Measurements from ENCODE around the gene ANKRD12. TPM values are rescaled to one million over a fixed set of nuclear protein-coding genes. Genes with fewer than 3 reads are reported as not detected.
A peak's percentile ranks its signal among the peaks of the same experiment; 100 is the strongest.

The ANKRD12 gene
- total RNA-seq, 1 donor from 2014 or later, result 26.1 TPM

GRCh38 chr18:9174302-9174701 is 37.7 kb downstream of the ANKRD12 start:
- no peaks in the 10 kb centered on the region for H3K27me3 ChIP-seq (ENCODE audit: control insufficient read depth in 3 of 3, insufficient read depth in 3 of 3, low read length in 3 of 3)
- no peak overlapping the region for H3K27ac ChIP-seq (ENCODE audit: low read depth, low read length)
- peaks cover 5 to 14% (median 10%) of the 10 kb centered on the region in 3 donors for H3K4me1 ChIP-seq (ENCODE audit: control insufficient read depth in 3 of 3, insufficient read depth in 3 of 3, low read length in 3 of 3)
- no peaks in the 10 kb centered on the region for H3K9me3 ChIP-seq (ENCODE audit: control insufficient read depth in 3 of 3, low read length in 3 of 3)
- H3K9ac ChIP-seq (ENCODE audit: low read depth in 1 of 3, low read length in 3 of 3), result no peak overlapping the region
- no peak overlapping the region for H3K4me3 ChIP-seq (ENCODE audit: low read length in 3 of 3)
- no peaks in the 10 kb centered on the region for H3K36me3 ChIP-seq (ENCODE audit: control insufficient read depth in 3 of 3, insufficient read depth in 3 of 3, low read length in 3 of 3)

- H3K4me1 ChIP-seq (ENCODE audit: control insufficient read depth in 3 of 3, insufficient read depth in 3 of 3, low read length in 3 of 3), result peaks cover 5 to 14% (median 10%) of the 10 kb centered on the region in 3 donors
Observed at GRCh38 chr18:9175115-9175514, 38.5 kb downstream of the ANKRD12 start.

GRCh38 chr18:9177031-9177430 is 40.5 kb downstream of the ANKRD12 start:
- no peak overlapping the region for H3K4me3 ChIP-seq (ENCODE audit: low read length in 3 of 3)
- no peaks in the 10 kb centered on the region for H3K36me3 ChIP-seq (ENCODE audit: control insufficient read depth in 3 of 3, insufficient read depth in 3 of 3, low read length in 3 of 3)
- no peaks in the 10 kb centered on the region for H3K9me3 ChIP-seq (ENCODE audit: control insufficient read depth in 3 of 3, low read length in 3 of 3)
- peaks cover 5 to 14% (median 10%) of the 10 kb centered on the region in 3 donors for H3K4me1 ChIP-seq (ENCODE audit: control insufficient read depth in 3 of 3, insufficient read depth in 3 of 3, low read length in 3 of 3)
- H3K9ac ChIP-seq (ENCODE audit: low read depth in 1 of 3, low read length in 3 of 3), result no peak overlapping the region
- H3K27ac ChIP-seq (ENCODE audit: low read depth, low read length), result no peak overlapping the region
- no peaks in the 10 kb centered on the region for H3K27me3 ChIP-seq (ENCODE audit: control insufficient read depth in 3 of 3, insufficient read depth in 3 of 3, low read length in 3 of 3)

More at GRCh38 chr18:9175115-9175514, 38.5 kb downstream of the ANKRD12 start:
- no peaks in the 10 kb centered on the region for H3K36me3 ChIP-seq (ENCODE audit: control insufficient read depth in 3 of 3, insufficient read depth in 3 of 3, low read length in 3 of 3)
- H3K27me3 ChIP-seq (ENCODE audit: control insufficient read depth in 3 of 3, insufficient read depth in 3 of 3, low read length in 3 of 3), result no peaks in the 10 kb centered on the region
- H3K9ac ChIP-seq (ENCODE audit: low read depth in 1 of 3, low read length in 3 of 3), result no peak overlapping the region
- H3K4me3 ChIP-seq (ENCODE audit: low read length in 3 of 3), result no peak overlapping the region
- no peaks in the 10 kb centered on the region for H3K9me3 ChIP-seq (ENCODE audit: control insufficient read depth in 3 of 3, low read length in 3 of 3)
- no peak overlapping the region for H3K27ac ChIP-seq (ENCODE audit: low read depth, low read length)

GRCh38 chr18:9177466-9177865 is 40.9 kb downstream of the ANKRD12 start:
- H3K27ac ChIP-seq (ENCODE audit: low read depth, low read length), result no peak overlapping the region
- no peaks in the 10 kb centered on the region for H3K27me3 ChIP-seq (ENCODE audit: control insufficient read depth in 3 of 3, insufficient read depth in 3 of 3, low read length in 3 of 3)
- H3K4me3 ChIP-seq (ENCODE audit: low read length in 3 of 3), result no peak overlapping the region
- peaks cover 5 to 14% (median 10%) of the 10 kb centered on the region in 3 donors for H3K4me1 ChIP-seq (ENCODE audit: control insufficient read depth in 3 of 3, insufficient read depth in 3 of 3, low read length in 3 of 3)
- no peaks in the 10 kb centered on the region for H3K36me3 ChIP-seq (ENCODE audit: control insufficient read depth in 3 of 3, insufficient read depth in 3 of 3, low read length in 3 of 3)
- no peaks in the 10 kb centered on the region for H3K9me3 ChIP-seq (ENCODE audit: control insufficient read depth in 3 of 3, low read length in 3 of 3)
- no peak overlapping the region for H3K9ac ChIP-seq (ENCODE audit: low read depth in 1 of 3, low read length in 3 of 3)

- no peak overlapping the region for H3K27ac ChIP-seq (ENCODE audit: low read depth, low read length)
- H3K36me3 ChIP-seq (ENCODE audit: control insufficient read depth in 3 of 3, insufficient read depth in 3 of 3, low read length in 3 of 3), result no peaks in the 10 kb centered on the region
- no peaks in the 10 kb centered on the region for H3K9me3 ChIP-seq (ENCODE audit: control insufficient read depth in 3 of 3, low read length in 3 of 3)
- no peaks in the 10 kb centered on the region for H3K27me3 ChIP-seq (ENCODE audit: control insufficient read depth in 3 of 3, insufficient read depth in 3 of 3, low read length in 3 of 3)
- peaks cover 3 to 12% (median 10%) of the 10 kb centered on the region in 3 donors for H3K4me1 ChIP-seq (ENCODE audit: control insufficient read depth in 3 of 3, insufficient read depth in 3 of 3, low read length in 3 of 3)
- H3K9ac ChIP-seq (ENCODE audit: low read depth in 1 of 3, low read length in 3 of 3), result no peak overlapping the region
- H3K4me3 ChIP-seq (ENCODE audit: low read length in 3 of 3), result no peak overlapping the region
Observed at GRCh38 chr18:9178557-9178956, 42.0 kb downstream of the ANKRD12 start.

- H3K36me3 ChIP-seq (ENCODE audit: control insufficient read depth in 3 of 3, insufficient read depth in 3 of 3, low read length in 3 of 3), result peaks cover 0 to 5% (median 3%) of the 10 kb centered on the region in 3 donors
- no peaks in the 10 kb centered on the region for H3K27me3 ChIP-seq (ENCODE audit: control insufficient read depth in 3 of 3, insufficient read depth in 3 of 3, low read length in 3 of 3)
- no peak overlapping the region for H3K27ac ChIP-seq (ENCODE audit: low read depth, low read length)
- H3K4me1 ChIP-seq (ENCODE audit: control insufficient read depth in 3 of 3, insufficient read depth in 3 of 3, low read length in 3 of 3), result peaks cover 3 to 7% (median 6%) of the 10 kb centered on the region in 3 donors
- no peaks in the 10 kb centered on the region for H3K9me3 ChIP-seq (ENCODE audit: control insufficient read depth in 3 of 3, low read length in 3 of 3)
- H3K4me3 ChIP-seq (ENCODE audit: low read length in 3 of 3), result no peak overlapping the region
- H3K9ac ChIP-seq (ENCODE audit: low read depth in 1 of 3, low read length in 3 of 3), result no peak overlapping the region
Observed at GRCh38 chr18:9181275-9181674, 44.7 kb downstream of the ANKRD12 start.

GRCh38 chr18:9182852-9183399 is 46.3 kb downstream of the ANKRD12 start:
- H3K9me3 ChIP-seq (ENCODE audit: control insufficient read depth in 3 of 3, low read length in 3 of 3), result no peaks in the 10 kb centered on the region
- H3K4me3 ChIP-seq (ENCODE audit: low read length in 3 of 3), result no peak overlapping the region
- H3K9ac ChIP-seq (ENCODE audit: low read depth in 1 of 3, low read length in 3 of 3), result no peak overlapping the region
- peaks cover 0 to 8% (median 3%) of the 10 kb centered on the region in 3 donors for H3K36me3 ChIP-seq (ENCODE audit: control insufficient read depth in 3 of 3, insufficient read depth in 3 of 3, low read length in 3 of 3)
- no peak overlapping the region for H3K27ac ChIP-seq (ENCODE audit: low read depth, low read length)
- H3K4me1 ChIP-seq (ENCODE audit: control insufficient read depth in 3 of 3, insufficient read depth in 3 of 3, low read length in 3 of 3), result no peaks in the 10 kb centered on the region
- H3K27me3 ChIP-seq (ENCODE audit: control insufficient read depth in 3 of 3, insufficient read depth in 3 of 3, low read length in 3 of 3), result no peaks in the 10 kb centered on the region

GRCh38 chr18:9184998-9185613 is 48.5 kb downstream of the ANKRD12 start:
- H3K4me1 ChIP-seq (ENCODE audit: control insufficient read depth in 3 of 3, insufficient read depth in 3 of 3, low read length in 3 of 3), result no peaks in the 10 kb centered on the region
- H3K27ac ChIP-seq (ENCODE audit: low read depth, low read length), result no peak overlapping the region
- no peak overlapping the region for H3K9ac ChIP-seq (ENCODE audit: low read depth in 1 of 3, low read length in 3 of 3)
- H3K36me3 ChIP-seq (ENCODE audit: control insufficient read depth in 3 of 3, insufficient read depth in 3 of 3, low read length in 3 of 3), result peaks cover 0 to 8% (median 3%) of the 10 kb centered on the region in 3 donors
- peak overlapping the region in 1 of 3 donors; percentile 39 for H3K4me3 ChIP-seq (ENCODE audit: low read length in 3 of 3)
- H3K9me3 ChIP-seq (ENCODE audit: control insufficient read depth in 3 of 3, low read length in 3 of 3), result no peaks in the 10 kb centered on the region
- H3K27me3 ChIP-seq (ENCODE audit: control insufficient read depth in 3 of 3, insufficient read depth in 3 of 3, low read length in 3 of 3), result no peaks in the 10 kb centered on the region

- H3K27ac ChIP-seq (ENCODE audit: low read depth, low read length), result no peak overlapping the region
- peaks cover 0 to 7% (median 3%) of the 10 kb centered on the region in 3 donors for H3K36me3 ChIP-seq (ENCODE audit: control insufficient read depth in 3 of 3, insufficient read depth in 3 of 3, low read length in 3 of 3)
- no peaks in the 10 kb centered on the region for H3K27me3 ChIP-seq (ENCODE audit: control insufficient read depth in 3 of 3, insufficient read depth in 3 of 3, low read length in 3 of 3)
- H3K4me3 ChIP-seq (ENCODE audit: low read length in 3 of 3), result no peak overlapping the region
- no peaks in the 10 kb centered on the region for H3K4me1 ChIP-seq (ENCODE audit: control insufficient read depth in 3 of 3, insufficient read depth in 3 of 3, low read length in 3 of 3)
- H3K9me3 ChIP-seq (ENCODE audit: control insufficient read depth in 3 of 3, low read length in 3 of 3), result no peaks in the 10 kb centered on the region
- no peak overlapping the region for H3K9ac ChIP-seq (ENCODE audit: low read depth in 1 of 3, low read length in 3 of 3)
Observed at GRCh38 chr18:9188359-9189231, 52.0 kb downstream of the ANKRD12 start.

GRCh38 chr18:9189491-9189890 is 52.9 kb downstream of the ANKRD12 start:
- H3K4me1 ChIP-seq (ENCODE audit: control insufficient read depth in 3 of 3, insufficient read depth in 3 of 3, low read length in 3 of 3), result no peaks in the 10 kb centered on the region
- H3K9me3 ChIP-seq (ENCODE audit: control insufficient read depth in 3 of 3, low read length in 3 of 3), result no peaks in the 10 kb centered on the region
- H3K9ac ChIP-seq (ENCODE audit: low read depth in 1 of 3, low read length in 3 of 3), result no peak overlapping the region
- no peak overlapping the region for H3K4me3 ChIP-seq (ENCODE audit: low read length in 3 of 3)
- no peak overlapping the region for H3K27ac ChIP-seq (ENCODE audit: low read depth, low read length)
- peaks cover 0 to 5% (median 0%) of the 10 kb centered on the region in 3 donors for H3K36me3 ChIP-seq (ENCODE audit: control insufficient read depth in 3 of 3, insufficient read depth in 3 of 3, low read length in 3 of 3)
- no peaks in the 10 kb centered on the region for H3K27me3 ChIP-seq (ENCODE audit: control insufficient read depth in 3 of 3, insufficient read depth in 3 of 3, low read length in 3 of 3)
